Stimulated activated naive B cell treated with anti-CD40 and anti-IgM and Interleukin-4, amounts not matched to agents 10 μg/mL and 1 μg/mL and 100 μg/mL, for 72 hours (primary cell): ENCODE measurements around the gene MFN2.
"Not testable (repeated sequence)": the region's sequence is repeated elsewhere in the genome, so short reads cannot be mapped to it uniquely, and the experiment has no call there.

Experiments
- ATAC-seq, 2 donors: fragments of 150-1000 bp; cut with Tn5 transposase; replicated peaks; 2 replicates each; pipeline ENCODE4 v1.10.0; 2021; ENCODE audit warnings: moderate library complexity in 1 of 2
- DNase-seq: peaks from one replicate; pipeline ENCODE4 v3.0.0; 2021
- H3K27ac Mint-ChIP-seq: one replicate; pipeline ENCODE4 v1.8.0; 2022; ENCODE audit warnings: mild to moderate bottlenecking, mixed read lengths
- H3K27me3 Mint-ChIP-seq, 2 donors: one replicate each; pipeline ENCODE4 v1.8.0; 2022; ENCODE audit warnings: mixed read lengths in 2 of 2
- H3K36me3 Mint-ChIP-seq, 2 donors: one replicate each; pipeline ENCODE4 v1.8.0; 2022; ENCODE audit warnings: mixed read lengths in 2 of 2, mild to moderate bottlenecking in 1 of 2
- H3K4me1 Mint-ChIP-seq, 2 donors: one replicate each; pipeline ENCODE4 v1.8.0; 2022; ENCODE audit warnings: mixed read lengths in 2 of 2, mild to moderate bottlenecking in 1 of 2
- H3K4me3 Mint-ChIP-seq, 2 donors: one replicate each; pipeline ENCODE4 v1.8.0; 2022; ENCODE audit warnings: mild to moderate bottlenecking in 2 of 2, mixed read lengths in 2 of 2, moderate library complexity in 1 of 2
- H3K9me3 Mint-ChIP-seq, 2 donors: one replicate each; pipeline ENCODE4 v1.8.0; 2022; ENCODE audit warnings: mixed read lengths in 2 of 2, mild to moderate bottlenecking in 1 of 2

The MFN2 gene

GRCh38 chr1:12031039-12031980 is 51.1 kb downstream of the MFN2 start:
- ATAC-seq = peak; percentile 75 to 81
- Mint-ChIP-seq H3K36me3 (peaks cover 47 to 64% of the 10 kb centered on the region in 2 donors), H3K27me3 (no peaks in the 10 kb centered on the region), H3K27ac (peak overlapping the region; percentile 31), H3K9me3 (no peaks in the 10 kb centered on the region), H3K4me1 (peaks cover 21% of the 10 kb centered on the region in 2 donors), H3K4me3 (no peak overlapping the region)
- DNase-seq = no peak

- Mint-ChIP-seq H3K36me3 (peaks cover 39 to 55% of the 10 kb centered on the region in 2 donors), H3K4me1 (peaks cover 17 to 21% of the 10 kb centered on the region in 2 donors), H3K27ac (no peak overlapping the region), H3K9me3 (no peaks in the 10 kb centered on the region), H3K4me3 (no peak overlapping the region), H3K27me3 (no peaks in the 10 kb centered on the region)
- DNase-seq (no peak), ATAC-seq (no peak)
Measured at GRCh38 chr1:12032161-12032621, 51.9 kb downstream of the MFN2 start.

GRCh38 chr1:12033441-12033840 is 53.2 kb downstream of the MFN2 start:
- Mint-ChIP-seq H3K4me1 (peaks cover 20 to 29% of the 10 kb centered on the region in 2 donors), H3K36me3 (peaks cover 31 to 45% of the 10 kb centered on the region in 2 donors)
- H3K27me3 Mint-ChIP-seq, ATAC-seq, H3K9me3 Mint-ChIP-seq, H3K27ac Mint-ChIP-seq, DNase-seq, H3K4me3 Mint-ChIP-seq: not testable (repeated sequence)

GRCh38 chr1:12034381-12034801 is 54.1 kb downstream of the MFN2 start:
- Mint-ChIP-seq H3K4me1 (peaks cover 21 to 29% of the 10 kb centered on the region in 2 donors), H3K27ac (no peak overlapping the region), H3K9me3 (no peaks in the 10 kb centered on the region), H3K27me3 (no peaks in the 10 kb centered on the region), H3K36me3 (peaks cover 24 to 36% of the 10 kb centered on the region in 2 donors), H3K4me3 (no peak overlapping the region)
- DNase-seq = no peak
- no peak for ATAC-seq

GRCh38 chr1:12035312-12035711 is 55.1 kb downstream of the MFN2 start:
- DNase-seq (no peak), ATAC-seq (no peak)
- Mint-ChIP-seq H3K27ac (peak overlapping the region; percentile 59), H3K4me1 (peaks cover 20 to 29% of the 10 kb centered on the region in 2 donors), H3K36me3 (peaks cover 15 to 26% of the 10 kb centered on the region in 2 donors), H3K9me3 (no peaks in the 10 kb centered on the region), H3K27me3 (no peaks in the 10 kb centered on the region), H3K4me3 (no peak overlapping the region)

- peak overlapping the region; percentile 44 for H3K27ac Mint-ChIP-seq
- H3K9me3 Mint-ChIP-seq = no peaks in the 10 kb centered on the region
- no peaks in the 10 kb centered on the region for H3K27me3 Mint-ChIP-seq
- DNase-seq = no peak
- peaks cover 0 to 8% of the 10 kb centered on the region in 2 donors for H3K36me3 Mint-ChIP-seq
- H3K4me3 Mint-ChIP-seq = no peak overlapping the region
- ATAC-seq = no peak
- H3K4me1 Mint-ChIP-seq = peaks cover 27 to 50% of the 10 kb centered on the region in 2 donors
Measured at GRCh38 chr1:12037486-12038355, 57.5 kb downstream of the MFN2 start.

GRCh38 chr1:12038356-12039163 is 58.3 kb downstream of the MFN2 start:
- Mint-ChIP-seq H3K4me3 (peak overlapping the region; percentile 54 to 59), H3K36me3 (peaks cover 0 to 8% of the 10 kb centered on the region in 2 donors)

GRCh38 chr1:12039164-12039525 is 58.9 kb downstream of the MFN2 start:
- Mint-ChIP-seq H3K4me3 (peak overlapping the region; percentile 54 to 59), H3K27ac (peak overlapping the region; percentile 96), H3K36me3 (peaks cover 0 to 8% of the 10 kb centered on the region in 2 donors), H3K9me3 (no peaks in the 10 kb centered on the region), H3K4me1 (peaks cover 29 to 50% of the 10 kb centered on the region in 2 donors), H3K27me3 (no peaks in the 10 kb centered on the region)
- peak; percentile 52 to 60 for ATAC-seq
- DNase-seq = peak; percentile 59

More at GRCh38 chr1:12038356-12039163, 58.3 kb downstream of the MFN2 start:
- peak in 1 of 2 donors; percentile 8 for ATAC-seq
- Mint-ChIP-seq H3K4me1 (peaks cover 27 to 50% of the 10 kb centered on the region in 2 donors), H3K9me3 (no peaks in the 10 kb centered on the region), H3K27me3 (no peaks in the 10 kb centered on the region), H3K27ac (peak overlapping the region; percentile 96)
- DNase-seq = no peak

- H3K36me3 Mint-ChIP-seq, H3K27me3 Mint-ChIP-seq, H3K9me3 Mint-ChIP-seq: not testable (repeated sequence)
- ATAC-seq (peak; percentile 72 to 77), DNase-seq (peak; percentile 67)
- H3K27ac Mint-ChIP-seq = peak overlapping the region; percentile 96
- H3K4me1 Mint-ChIP-seq = peaks cover 31 to 50% of the 10 kb centered on the region in 2 donors
- peak overlapping the region; percentile 44 to 55 for H3K4me3 Mint-ChIP-seq
Measured at GRCh38 chr1:12039824-12040456, 59.7 kb downstream of the MFN2 start.

GRCh38 chr1:12040457-12041051 is 60.3 kb downstream of the MFN2 start:
- peak; percentile 81 to 88 for ATAC-seq
- H3K36me3 Mint-ChIP-seq = peaks cover 0 to 3% of the 10 kb centered on the region in 2 donors
- no peaks in the 10 kb centered on the region for H3K27me3 Mint-ChIP-seq
- peaks cover 35 to 50% of the 10 kb centered on the region in 2 donors for H3K4me1 Mint-ChIP-seq
- H3K4me3 Mint-ChIP-seq = peak overlapping the region in 1 of 2 donors; percentile 55
- no peaks in the 10 kb centered on the region for H3K9me3 Mint-ChIP-seq
- peak overlapping the region; percentile 96 for H3K27ac Mint-ChIP-seq
- DNase-seq = peak; percentile 68

GRCh38 chr1:12044187-12044877 is 64.1 kb downstream of the MFN2 start:
- H3K36me3 Mint-ChIP-seq, H3K27me3 Mint-ChIP-seq, H3K4me3 Mint-ChIP-seq, H3K9me3 Mint-ChIP-seq, DNase-seq, ATAC-seq: not testable (repeated sequence)
- H3K27ac Mint-ChIP-seq = peak overlapping the region; percentile 84
- peaks cover 21 to 31% of the 10 kb centered on the region in 2 donors for H3K4me1 Mint-ChIP-seq

- no peak overlapping the region for H3K4me3 Mint-ChIP-seq
- H3K27ac Mint-ChIP-seq = no peak overlapping the region
- no peak for DNase-seq
- ATAC-seq = no peak
- H3K4me1 Mint-ChIP-seq = peaks cover 11 to 16% of the 10 kb centered on the region in 2 donors
- no peaks in the 10 kb centered on the region for H3K9me3 Mint-ChIP-seq
- no peaks in the 10 kb centered on the region for H3K27me3 Mint-ChIP-seq
- H3K36me3 Mint-ChIP-seq = no peaks in the 10 kb centered on the region
Measured at GRCh38 chr1:12046749-12047119, 66.5 kb downstream of the MFN2 start.
